Measurements from ENCODE around the gene TNNT2. TPM values are rescaled to one million over a fixed set of nuclear protein-coding genes. Genes with fewer than 3 reads are reported as not detected.

TNNT2 gene
- total RNA-seq, 2 donors from 2014 or later: 0.31 to 0.58 TPM

- ATAC-seq: no peak
- no peak for DNase-seq
- intact Hi-C loops (cut with DNase I, micrococcal nuclease): loop anchor here (5.0 kb wide), 1 partner anchor 109 kb away; no protein-coding TSS in a partner anchor
Measured at GRCh38 chr1:201360901-201361651, 16.4 kb downstream of the TNNT2 start.

GRCh38 chr1:201360486-201360885 is 17.0 kb downstream of the TNNT2 start:
- intact Hi-C loops (cut with DNase I, micrococcal nuclease): loop anchor here (5.0 kb wide), 1 partner anchor 108 kb away; no protein-coding TSS in a partner anchor
- no peak for DNase-seq
- ATAC-seq: peak; percentile 36

- DNase-seq (no peak), ATAC-seq (no peak)
- intact Hi-C loops (cut with DNase I, micrococcal nuclease): loop anchor here (5.0 kb wide), 1 partner anchor 108 kb away; no protein-coding TSS in a partner anchor
Measured at GRCh38 chr1:201359873-201360210, 17.6 kb downstream of the TNNT2 start.

- DNase-seq: no peak
- intact Hi-C loops (cut with DNase I, micrococcal nuclease): no loop called here
- no peak for ATAC-seq
Measured at GRCh38 chr1:201359031-201359872, 18.2 kb downstream of the TNNT2 start.

- intact Hi-C loops (cut with DNase I, micrococcal nuclease): no loop called here
- ATAC-seq: no peak
- no peak for DNase-seq
Measured at GRCh38 chr1:201358596-201358995, 18.9 kb downstream of the TNNT2 start.

GRCh38 chr1:201357636-201358348 is 19.7 kb downstream of the TNNT2 start:
- DNase-seq: no peak
- intact Hi-C loops (cut with DNase I, micrococcal nuclease): no loop called here

GRCh38 chr1:201357211-201357610 is 20.3 kb downstream of the TNNT2 start:
- ATAC-seq: no peak
- no peak for DNase-seq
- intact Hi-C loops (cut with DNase I, micrococcal nuclease): no loop called here

More at GRCh38 chr1:201357636-201358348, 19.7 kb downstream of the TNNT2 start:
- ATAC-seq: no peak

- intact Hi-C loops (cut with DNase I, micrococcal nuclease): no loop called here
- no peak for ATAC-seq
- no peak for DNase-seq
Measured at GRCh38 chr1:201356701-201357100, 20.8 kb downstream of the TNNT2 start.

GRCh38 chr1:201356236-201356635 is 21.2 kb downstream of the TNNT2 start:
- DNase-seq (no peak), ATAC-seq (no peak)
- intact Hi-C loops (cut with DNase I, micrococcal nuclease): no loop called here

GRCh38 chr1:201355471-201355870 is 22.0 kb downstream of the TNNT2 start:
- DNase-seq (no peak), ATAC-seq (no peak)
- intact Hi-C loops (cut with DNase I, micrococcal nuclease): no loop called here

- ATAC-seq: no peak
- intact Hi-C loops (cut with DNase I, micrococcal nuclease): no loop called here
Measured at GRCh38 chr1:201354901-201355295, 22.6 kb downstream of the TNNT2 start.

GRCh38 chr1:201354151-201354900 is 23.2 kb downstream of the TNNT2 start:
- ATAC-seq: no peak
- no peak for DNase-seq
- intact Hi-C loops (cut with DNase I, micrococcal nuclease): no loop called here

More at GRCh38 chr1:201354901-201355295, 22.6 kb downstream of the TNNT2 start:
- DNase-seq: no peak

GRCh38 chr1:201353186-201353940 is 24.1 kb downstream of the TNNT2 start:
- ATAC-seq: peak; percentile 86
- DNase-seq: no peak
- intact Hi-C loops (cut with DNase I, micrococcal nuclease): no loop called here

- no peak for ATAC-seq
- intact Hi-C loops (cut with DNase I, micrococcal nuclease): no loop called here
- no peak for DNase-seq
Measured at GRCh38 chr1:201351617-201352016, 25.9 kb downstream of the TNNT2 start.

- ATAC-seq: no peak
- no peak for DNase-seq
- intact Hi-C loops (cut with DNase I, micrococcal nuclease): no loop called here
Measured at GRCh38 chr1:201350884-201351283, 26.6 kb downstream of the TNNT2 start.

GRCh38 chr1:201350361-201350725 is 27.1 kb downstream of the TNNT2 start:
- ATAC-seq (no peak), DNase-seq (no peak)
- intact Hi-C loops (cut with DNase I, micrococcal nuclease): no loop called here

- intact Hi-C loops (cut with DNase I, micrococcal nuclease): no loop called here
- no peak for ATAC-seq
- no peak for DNase-seq
Measured at GRCh38 chr1:201349092-201349491, 28.4 kb downstream of the TNNT2 start.

- ATAC-seq: peak; percentile 83
- intact Hi-C loops (cut with DNase I, micrococcal nuclease): no loop called here
Measured at GRCh38 chr1:201348211-201348566, 29.3 kb downstream of the TNNT2 start.

More at GRCh38 chr1:201348211-201348566, 29.3 kb downstream of the TNNT2 start:
- DNase-seq: peak in 1 of 2 donors; percentile 41
